Stimulated activated naive CD8-positive, alpha-beta T cell treated with anti-CD3 and anti-CD28 coated beads, Interleukin-15, Interleukin-2, amounts not matched to agents 100 ng/mL and 50 ng/mL, for 24 hours (primary cell): ENCODE data around the gene OR5AL1.
"Not testable (repeated sequence)": the region's sequence is repeated elsewhere in the genome, so short reads cannot be mapped to it uniquely, and the experiment has no call there.

ENCODE experiments used
- H3K27ac Mint-ChIP-seq: one replicate; pipeline ENCODE4 v1.8.0; 2021; ENCODE audit warnings: mild to moderate bottlenecking, mixed read lengths
- H3K27me3 Mint-ChIP-seq: one replicate; pipeline ENCODE4 v1.8.0; 2021; ENCODE audit warnings: mixed read lengths
- H3K36me3 Mint-ChIP-seq: one replicate; pipeline ENCODE4 v1.8.0; 2021; ENCODE audit warnings: low read depth, mixed read lengths
- H3K4me1 Mint-ChIP-seq: one replicate; pipeline ENCODE4 v1.8.0; 2021; ENCODE audit warnings: low read depth, mixed read lengths
- H3K4me3 Mint-ChIP-seq: one replicate; pipeline ENCODE4 v1.8.0; 2021; ENCODE audit warnings: mild to moderate bottlenecking, mixed read lengths
- H3K9me3 Mint-ChIP-seq: one replicate; pipeline ENCODE4 v1.8.0; 2021; ENCODE audit warnings: mixed read lengths

The OR5AL1 gene

DNA sequence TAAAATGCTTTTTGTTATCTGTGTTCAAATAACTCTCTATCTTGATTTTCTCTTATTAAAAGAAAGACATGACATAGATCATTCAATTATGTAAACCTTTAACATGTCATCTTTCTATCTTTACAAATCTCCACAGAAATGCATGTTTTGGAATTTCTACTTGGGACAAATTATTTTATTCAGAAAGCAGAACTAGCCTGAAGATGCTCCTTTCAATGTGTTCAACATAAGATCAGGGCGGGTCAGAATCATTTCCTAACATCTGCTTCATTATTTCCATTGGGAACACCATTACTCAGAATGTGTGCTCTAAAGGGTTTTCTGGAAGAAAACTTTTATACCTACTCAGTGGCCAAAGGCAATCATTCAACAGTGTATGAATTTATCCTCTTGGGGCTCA lies at the start of gene OR5AL1:
TSS of gene OR5AL1 (plus strand) at position 301 of the 400 bp plus-strand sequence.
- H3K4me1 Mint-ChIP-seq: no peaks in the 10 kb centered on the region
- no peak within 1 kb of the TSS for H3K27ac Mint-ChIP-seq
- H3K9me3 Mint-ChIP-seq: peaks cover 20% of the 10 kb centered on the region
- H3K4me3 Mint-ChIP-seq: no peak within 1 kb of the TSS
- no peaks in the 10 kb centered on the region for H3K27me3 Mint-ChIP-seq
- H3K36me3 Mint-ChIP-seq: no peaks in the 10 kb centered on the region

DNA sequence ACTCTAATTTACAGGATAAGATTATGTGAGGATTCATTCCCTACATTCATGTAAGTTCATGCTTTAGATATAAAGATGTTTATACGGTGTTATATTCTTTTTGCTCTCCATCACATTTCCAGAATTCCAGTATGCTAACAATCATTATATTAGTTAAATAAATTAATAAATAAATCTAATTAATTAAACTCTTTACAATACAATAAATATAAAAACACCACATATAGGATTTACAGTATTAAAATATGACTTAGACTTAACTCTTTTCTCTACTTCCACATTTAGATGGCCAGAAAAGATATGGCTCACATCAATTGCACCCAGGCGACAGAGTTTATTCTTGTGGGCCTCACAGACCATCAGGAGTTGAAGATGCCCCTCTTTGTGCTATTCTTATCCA lies 37.2 kb upstream of the OR5AL1 start, which contains the start of gene OR8U1:
TSS of gene OR8U1 (plus strand) at position 301 of the 400 bp plus-strand sequence. CDS start at position 301, 0 bp downstream.
- H3K27ac Mint-ChIP-seq: no peak within 1 kb of the TSS
- no peaks in the 10 kb centered on the region for H3K36me3 Mint-ChIP-seq
- H3K4me1 Mint-ChIP-seq: no peaks in the 10 kb centered on the region
- peaks cover 11% of the 10 kb centered on the region for H3K9me3 Mint-ChIP-seq
- H3K27me3 Mint-ChIP-seq: no peaks in the 10 kb centered on the region
- H3K4me3 Mint-ChIP-seq: no peak within 1 kb of the TSS

DNA sequence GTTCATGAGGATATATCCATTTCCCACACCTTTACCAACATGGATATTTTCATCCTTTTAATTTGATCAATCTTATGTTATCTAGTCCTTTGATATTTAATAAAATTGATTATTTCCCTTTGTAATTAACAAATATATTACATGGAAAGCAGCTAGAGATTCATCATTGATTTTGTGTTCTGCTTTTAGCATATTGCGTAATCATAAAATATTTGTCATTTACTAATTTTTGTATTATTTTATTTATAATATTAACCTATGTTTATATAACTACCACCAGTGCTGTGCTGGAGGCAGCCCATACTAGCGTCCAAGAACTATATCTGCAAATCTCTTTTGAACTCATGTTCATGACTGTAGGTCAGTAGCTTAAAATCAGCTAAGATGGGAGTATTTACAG lies 32.4 kb upstream of the OR5AL1 start:
- Mint-ChIP-seq H3K4me1 (no peaks in the 10 kb centered on the region), H3K4me3 (no peak overlapping the region), H3K27ac (no peak overlapping the region), H3K36me3 (no peaks in the 10 kb centered on the region), H3K9me3 (peaks cover 15% of the 10 kb centered on the region), H3K27me3 (no peaks in the 10 kb centered on the region)

DNA sequence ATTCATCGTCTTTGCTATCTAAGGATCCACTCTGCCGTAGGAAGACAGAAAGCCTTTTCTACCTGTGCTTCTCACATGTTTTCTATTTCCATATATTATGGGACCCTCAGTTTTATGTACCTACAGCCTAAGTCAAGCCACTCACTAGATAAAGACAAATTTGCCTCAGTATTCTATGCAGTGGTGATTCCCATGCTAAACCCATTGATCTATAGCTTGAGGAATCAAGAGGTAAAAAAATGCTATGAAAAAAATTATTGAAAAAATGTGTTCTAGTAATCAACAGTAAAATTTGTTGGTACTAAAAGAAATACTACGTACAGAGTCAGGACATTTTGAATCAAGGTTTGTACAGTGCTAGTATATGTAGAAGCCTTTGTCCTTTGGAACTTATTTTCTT lies 18.1 kb upstream of the OR5AL1 start:
- Mint-ChIP-seq H3K4me1 (no peaks in the 10 kb centered on the region), H3K27me3 (no peaks in the 10 kb centered on the region), H3K27ac (no peak overlapping the region)

DNA sequence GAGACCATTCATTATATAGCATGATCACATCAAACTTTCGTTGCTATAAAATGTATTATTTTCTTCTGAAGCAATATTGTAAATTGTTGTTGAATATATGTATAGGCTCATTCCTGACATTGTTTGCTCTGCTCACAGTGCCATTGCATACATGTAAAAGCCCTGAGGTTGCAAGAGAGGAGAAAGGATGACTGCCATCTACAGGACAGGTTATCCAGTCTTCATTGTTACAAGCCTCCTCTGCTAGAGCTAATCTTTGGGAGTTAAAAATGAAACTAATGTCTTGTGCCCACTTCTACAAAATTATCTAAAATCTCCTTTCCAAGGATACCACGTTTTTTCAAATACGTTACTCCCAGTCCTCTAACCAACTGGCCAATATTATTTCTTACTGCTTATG lies 16.4 kb upstream of the OR5AL1 start:
- H3K27ac Mint-ChIP-seq: no peak overlapping the region
- no peaks in the 10 kb centered on the region for H3K27me3 Mint-ChIP-seq
- H3K9me3 Mint-ChIP-seq: peaks cover 4% of the 10 kb centered on the region
- no peaks in the 10 kb centered on the region for H3K4me1 Mint-ChIP-seq
- H3K36me3 Mint-ChIP-seq: no peaks in the 10 kb centered on the region
- no peak overlapping the region for H3K4me3 Mint-ChIP-seq

More for the DNA sequence above, 18.1 kb upstream of the OR5AL1 start:
- no peak overlapping the region for H3K4me3 Mint-ChIP-seq
- peaks cover 3% of the 10 kb centered on the region for H3K9me3 Mint-ChIP-seq
- no peaks in the 10 kb centered on the region for H3K36me3 Mint-ChIP-seq

DNA sequence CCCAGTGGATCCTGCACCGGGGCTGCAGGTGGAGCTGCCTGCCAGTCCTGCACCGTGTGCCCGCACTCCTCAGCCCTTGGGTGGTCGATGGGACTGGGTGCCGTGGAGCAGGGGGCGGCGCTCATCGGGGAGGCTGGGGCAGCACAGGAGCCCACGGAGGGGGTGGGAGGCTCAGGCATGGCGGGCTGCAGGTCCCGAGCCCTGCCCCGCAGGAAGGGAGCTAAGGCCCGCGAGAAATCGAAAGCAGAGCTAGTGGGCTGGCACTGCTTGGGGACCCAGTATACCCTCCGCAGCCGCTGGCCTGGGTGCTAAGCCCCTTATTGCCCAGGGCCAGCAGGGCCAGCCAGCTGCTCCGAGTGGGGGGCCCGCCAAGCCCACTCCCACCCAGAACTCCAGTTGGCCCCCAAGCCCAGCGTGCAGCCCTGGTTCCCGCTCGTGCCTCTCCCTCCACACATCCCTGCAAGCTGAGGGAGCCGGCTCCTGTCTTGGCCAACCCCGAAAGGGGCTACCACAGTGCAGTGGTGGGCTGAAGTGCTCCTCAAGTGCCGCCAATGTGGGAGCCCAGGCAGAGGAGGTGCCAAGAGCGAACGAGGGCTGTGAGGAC lies 10.5 kb upstream of the OR5AL1 start:
- H3K4me1 Mint-ChIP-seq, H3K36me3 Mint-ChIP-seq, H3K27me3 Mint-ChIP-seq, H3K4me3 Mint-ChIP-seq, H3K27ac Mint-ChIP-seq, H3K9me3 Mint-ChIP-seq: not testable (repeated sequence)

DNA sequence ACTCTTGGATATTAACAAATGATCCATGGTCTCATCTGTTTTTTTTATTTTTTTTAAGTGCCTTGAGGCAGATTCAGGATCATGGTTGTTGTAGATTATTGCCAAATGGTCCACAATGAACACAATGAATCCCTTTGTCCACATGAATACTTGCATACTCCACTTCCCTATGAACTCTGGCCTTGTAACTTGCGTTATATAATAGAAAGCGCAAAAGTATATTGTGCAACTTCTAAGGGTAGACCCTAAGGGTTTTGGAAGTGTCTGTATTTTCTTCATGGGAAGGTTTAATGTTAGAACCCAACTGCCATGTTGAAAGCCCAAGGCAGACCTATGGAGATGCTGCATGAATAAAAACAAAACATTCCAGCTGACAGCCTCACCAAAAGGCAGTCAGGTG lies 8.1 kb upstream of the OR5AL1 start:
- H3K27ac Mint-ChIP-seq: no peak overlapping the region
- no peaks in the 10 kb centered on the region for H3K27me3 Mint-ChIP-seq
- no peaks in the 10 kb centered on the region for H3K36me3 Mint-ChIP-seq
- no peak overlapping the region for H3K4me3 Mint-ChIP-seq
- H3K9me3 Mint-ChIP-seq: peaks cover 18% of the 10 kb centered on the region
- H3K4me1 Mint-ChIP-seq: no peaks in the 10 kb centered on the region

DNA sequence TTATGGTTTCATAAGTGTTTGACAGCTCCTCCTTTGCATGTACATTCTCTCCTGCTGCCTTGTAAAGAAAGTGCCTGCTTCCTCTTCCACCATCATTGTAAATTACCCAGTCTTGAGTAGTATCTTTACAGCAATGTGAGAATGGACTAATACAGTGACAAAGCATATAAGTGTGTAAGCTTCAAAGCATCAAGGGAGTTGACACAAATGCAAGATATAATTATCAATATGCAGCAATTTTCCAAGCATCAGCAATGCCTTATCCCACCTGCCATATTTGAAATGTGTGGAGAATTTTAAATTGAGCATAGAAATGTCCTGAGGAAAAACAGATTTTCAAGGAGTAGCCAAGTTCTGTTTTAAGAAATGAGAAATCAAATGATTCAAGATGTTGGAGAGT lies 1.7 kb upstream of the OR5AL1 start:
- Mint-ChIP-seq H3K9me3 (peaks cover 22% of the 10 kb centered on the region), H3K4me3 (no peak overlapping the region), H3K27ac (no peak overlapping the region), H3K27me3 (no peaks in the 10 kb centered on the region), H3K36me3 (no peaks in the 10 kb centered on the region), H3K4me1 (no peaks in the 10 kb centered on the region)

DNA sequence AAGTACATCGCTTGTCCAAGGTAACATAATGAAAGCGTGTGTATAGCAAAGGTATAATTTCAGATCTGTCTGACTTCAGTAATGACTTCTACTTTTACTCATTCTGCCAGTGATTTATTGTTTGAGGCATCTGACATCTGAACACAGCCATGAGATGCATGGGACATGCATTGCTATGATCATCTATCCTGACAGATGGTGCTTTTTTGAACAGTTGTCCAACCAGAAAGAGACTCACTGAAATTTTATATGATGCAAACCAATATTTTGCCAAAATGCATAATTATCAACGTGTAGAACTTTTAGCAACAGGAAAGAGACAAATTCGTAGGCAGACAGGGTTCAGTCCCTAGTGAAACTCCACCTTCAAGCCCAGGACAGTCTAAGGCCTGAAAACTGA lies 41.0 kb downstream of the OR5AL1 start:
- peaks cover 14% of the 10 kb centered on the region for H3K9me3 Mint-ChIP-seq
- H3K4me1 Mint-ChIP-seq: no peaks in the 10 kb centered on the region
- no peaks in the 10 kb centered on the region for H3K36me3 Mint-ChIP-seq
- no peak overlapping the region for H3K4me3 Mint-ChIP-seq
- no peaks in the 10 kb centered on the region for H3K27me3 Mint-ChIP-seq
- no peak overlapping the region for H3K27ac Mint-ChIP-seq

DNA sequence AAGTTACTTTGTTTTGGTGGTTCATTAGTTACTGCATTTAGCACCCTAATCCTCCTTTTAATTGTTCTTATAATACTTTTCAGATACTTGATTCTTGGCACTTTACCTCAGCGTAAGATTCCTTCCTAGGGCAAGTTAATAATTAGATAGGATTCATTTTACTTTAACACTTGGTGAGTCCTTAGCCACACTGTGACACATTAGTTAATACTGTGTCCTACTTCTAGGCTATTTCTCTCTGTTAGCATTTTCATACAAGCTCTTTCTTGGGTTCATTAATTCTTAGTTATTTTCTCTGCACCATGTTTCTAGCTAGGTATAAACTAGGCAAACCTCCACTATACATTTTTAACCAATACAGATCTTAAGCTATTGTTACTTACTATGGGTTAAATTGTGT lies 44.6 kb downstream of the OR5AL1 start:
- Mint-ChIP-seq H3K9me3 (peaks cover 7% of the 10 kb centered on the region), H3K4me1 (no peaks in the 10 kb centered on the region), H3K27ac (no peak overlapping the region), H3K36me3 (no peaks in the 10 kb centered on the region), H3K27me3 (no peaks in the 10 kb centered on the region), H3K4me3 (no peak overlapping the region)
